GM19351 (cell line): ENCODE results near the gene TNRC18.
"Not testable (repeated sequence)": the region's sequence is repeated elsewhere in the genome, so short reads cannot be mapped to it uniquely, and the experiment has no call there.

Source experiments
- ATAC-seq: cut with Tn5 transposase; IDR thresholded peaks from one replicate; pipeline ENCODE4 v1.9.1; 2021; ENCODE audit warnings: mild to moderate bottlenecking, moderate library complexity; ENCODE audit not compliant: unreplicated experiment

The TNRC18 gene

DNA sequence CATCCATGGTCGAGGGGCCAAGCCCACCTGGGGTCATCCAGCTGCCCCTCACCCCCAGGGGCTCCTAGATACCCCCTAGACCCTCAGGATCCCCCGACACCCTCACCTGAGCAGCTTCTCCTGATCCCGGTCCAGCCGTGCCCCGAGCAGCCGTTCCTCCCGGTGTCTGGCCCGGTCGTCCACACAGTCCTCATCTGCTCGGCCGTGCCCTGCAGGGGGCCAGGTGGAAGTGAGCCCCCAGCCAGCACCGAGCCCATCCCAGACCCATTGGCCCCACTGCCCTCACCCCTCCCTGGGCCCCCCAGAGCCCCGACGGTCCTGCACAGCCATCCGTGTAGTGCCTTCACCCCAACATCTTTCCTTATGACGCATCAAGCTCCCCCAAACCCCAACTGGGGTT is 45.8 kb downstream of the TNRC18 start:
- ATAC-seq, result no peak

DNA sequence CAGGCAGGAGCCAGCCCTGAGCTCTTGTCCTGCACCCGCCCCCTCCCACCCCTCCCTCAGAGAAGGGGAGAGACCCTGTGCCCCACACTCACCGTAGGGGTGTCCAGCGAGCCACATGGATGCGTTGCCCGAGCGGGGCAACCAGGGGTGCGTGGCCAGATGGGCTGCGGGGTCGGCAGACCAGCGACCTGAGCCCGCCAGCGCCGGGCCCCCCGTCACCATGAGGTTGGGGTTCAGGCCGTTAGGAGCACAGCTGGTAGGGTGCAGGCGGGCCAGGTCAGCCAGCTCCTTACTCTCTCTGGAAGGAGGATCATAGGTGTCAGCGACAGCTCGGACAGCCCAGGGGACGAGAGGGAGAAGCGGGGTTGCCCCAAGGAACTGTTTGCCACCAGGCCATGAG is 46.4 kb downstream of the TNRC18 start:
- ATAC-seq, result no peak

DNA sequence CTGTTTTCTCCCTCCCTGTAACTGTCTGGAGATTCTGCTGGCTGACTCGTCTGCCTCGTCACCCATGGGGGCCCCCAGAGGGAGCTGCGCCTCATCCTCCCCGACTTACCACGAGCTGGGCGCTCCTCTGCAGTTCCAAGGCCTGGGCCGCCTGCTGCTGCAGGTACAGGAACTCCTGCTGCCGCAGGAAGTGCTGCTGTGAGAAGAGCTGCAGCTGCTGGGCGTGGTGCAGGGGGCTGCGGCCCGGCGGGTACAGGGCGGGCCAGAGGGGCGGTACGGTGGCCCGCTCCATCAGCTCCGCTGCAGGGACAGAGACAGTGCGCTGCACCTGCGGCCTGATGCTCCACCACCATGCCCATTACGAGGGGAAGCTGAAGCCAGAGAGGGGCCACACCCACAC is 47.7 kb downstream of the TNRC18 start:
- no peak for ATAC-seq

DNA sequence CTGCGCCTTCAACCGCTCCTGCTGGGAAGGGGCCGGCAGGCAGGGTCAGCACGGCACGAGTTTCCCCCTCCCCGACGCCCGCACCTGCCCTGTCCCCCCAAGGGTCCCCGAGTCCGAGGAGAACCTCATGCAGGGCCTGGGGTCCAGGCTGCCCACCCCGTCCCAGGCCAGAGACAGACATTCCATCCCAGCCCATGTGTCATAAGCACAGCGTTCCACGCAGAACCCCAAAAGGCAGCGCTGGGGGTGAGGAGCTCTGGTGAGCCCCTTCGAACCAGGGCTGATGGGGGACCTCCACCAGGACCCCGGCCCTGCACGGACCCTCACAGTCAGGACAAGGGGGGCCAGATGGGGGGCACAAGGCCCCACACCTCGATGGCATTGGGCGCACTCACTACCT is 49.2 kb downstream of the TNRC18 start:
- ATAC-seq, result no peak

DNA sequence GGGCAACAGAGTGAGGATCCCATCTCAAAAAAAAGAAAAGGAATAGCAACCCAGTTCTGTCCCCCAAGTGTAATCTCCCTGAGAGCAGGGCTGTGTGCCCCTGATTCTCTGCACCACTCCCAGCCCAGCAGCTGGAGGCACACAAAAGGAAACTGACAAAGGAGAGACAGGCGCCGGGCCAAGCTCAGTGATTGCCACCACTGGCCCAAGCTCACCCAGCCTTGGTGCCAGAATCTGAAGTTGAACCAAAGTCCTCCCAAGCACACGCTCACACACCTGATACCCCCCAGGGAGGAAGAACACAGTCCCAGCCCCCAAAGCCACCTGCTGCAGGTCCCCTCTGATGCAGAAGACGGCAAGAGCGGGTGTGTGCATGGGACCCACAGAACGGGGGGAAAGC is 50.3 kb downstream of the TNRC18 start:
- no peak for ATAC-seq

DNA sequence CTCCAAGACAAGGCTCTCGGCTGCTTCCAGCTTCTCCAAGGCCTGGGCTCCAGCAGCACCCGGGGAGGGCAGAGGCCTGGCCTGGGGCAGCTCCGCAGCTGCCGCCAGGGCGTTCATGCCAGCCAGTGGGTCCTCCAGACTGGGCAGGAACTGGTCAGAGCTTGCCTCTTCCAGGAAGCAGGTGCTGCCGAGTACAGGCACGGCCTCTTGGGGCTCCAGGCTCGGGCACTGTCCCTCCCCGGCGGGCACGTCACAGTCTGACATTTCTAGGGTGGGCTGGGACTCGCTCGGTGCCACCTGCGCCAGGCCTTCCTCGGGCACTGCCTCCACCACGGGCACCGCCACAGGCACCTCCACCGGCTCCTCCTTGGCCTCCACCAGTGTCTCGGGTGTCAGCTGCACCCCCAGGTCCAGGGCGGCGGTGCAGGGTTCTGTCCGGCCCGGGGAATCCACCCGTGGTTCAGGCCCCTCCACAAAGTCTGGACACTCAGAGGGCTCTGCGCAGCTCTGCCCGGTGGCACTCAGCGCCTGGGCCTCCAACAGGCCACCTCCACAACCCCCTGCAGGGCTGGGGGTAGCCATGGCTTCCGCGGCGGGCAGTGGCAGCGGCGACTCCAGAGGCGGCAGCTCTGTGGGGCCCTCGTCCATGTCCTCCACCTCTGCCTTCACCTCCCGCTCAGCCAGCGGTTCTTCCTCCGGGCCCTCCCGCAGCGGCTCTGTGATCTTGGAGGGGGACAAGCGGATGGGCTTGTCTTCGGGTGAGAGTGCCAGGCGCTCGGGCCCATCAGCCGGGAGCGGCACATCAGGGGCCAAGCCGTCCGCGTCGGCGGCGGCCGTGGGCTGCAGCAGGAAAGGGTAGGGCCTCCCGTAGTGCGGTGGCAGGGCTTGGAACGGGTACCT is 52.9 kb downstream of the TNRC18 start:
- ATAC-seq, result no peak

DNA sequence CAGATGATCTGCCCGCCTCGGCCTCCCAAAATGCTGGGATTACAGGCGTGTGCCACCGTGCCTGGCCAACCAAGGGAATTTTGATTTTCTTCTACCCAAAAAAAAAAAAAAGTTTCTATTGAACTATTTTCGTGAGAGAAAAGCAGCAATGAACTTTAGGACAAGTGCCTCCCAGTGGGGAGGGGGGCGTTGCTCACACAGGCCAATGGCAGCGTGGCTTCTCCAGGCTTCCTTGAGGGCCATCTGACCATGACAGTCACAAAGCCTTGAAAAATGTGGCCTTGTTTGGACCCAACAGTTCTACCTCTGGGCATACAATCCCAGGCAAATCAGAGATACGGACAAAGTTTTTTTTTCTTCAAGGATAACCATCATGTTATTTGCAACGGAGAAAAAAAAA is 56.0 kb downstream of the TNRC18 start:
- ATAC-seq, result no peak

DNA sequence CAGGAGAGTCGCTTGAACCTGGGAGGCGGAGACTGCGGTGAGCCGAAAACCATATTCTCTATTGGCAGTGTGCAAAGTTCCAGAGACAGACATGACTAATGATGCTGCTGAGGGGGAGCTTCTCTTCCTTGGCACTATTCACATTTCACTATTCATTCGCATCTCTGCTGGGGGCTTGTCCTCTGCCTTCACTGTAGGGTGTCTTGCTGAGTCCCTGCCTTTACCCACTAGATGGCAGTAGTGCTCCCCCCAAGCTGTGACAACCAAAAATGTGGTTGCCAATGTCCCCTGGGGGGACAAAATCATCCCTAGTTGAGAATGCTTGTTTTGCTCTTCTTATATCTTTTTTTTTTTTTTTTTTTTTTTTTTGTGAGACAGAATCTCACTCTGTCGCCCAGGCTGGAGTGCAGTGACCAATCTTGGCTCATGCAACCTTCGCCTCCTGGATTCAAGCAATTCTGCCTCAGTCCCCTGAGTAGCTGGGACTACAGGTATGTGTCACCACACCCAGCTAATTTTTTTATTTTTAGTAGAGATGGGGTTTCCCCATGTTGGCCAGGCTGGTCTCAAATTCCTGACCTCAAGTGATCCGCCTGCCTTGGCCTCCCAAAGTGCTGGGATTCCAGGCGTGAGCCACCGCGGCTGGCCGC is 57.5 kb downstream of the TNRC18 start:
- peak; percentile 78 for ATAC-seq

DNA sequence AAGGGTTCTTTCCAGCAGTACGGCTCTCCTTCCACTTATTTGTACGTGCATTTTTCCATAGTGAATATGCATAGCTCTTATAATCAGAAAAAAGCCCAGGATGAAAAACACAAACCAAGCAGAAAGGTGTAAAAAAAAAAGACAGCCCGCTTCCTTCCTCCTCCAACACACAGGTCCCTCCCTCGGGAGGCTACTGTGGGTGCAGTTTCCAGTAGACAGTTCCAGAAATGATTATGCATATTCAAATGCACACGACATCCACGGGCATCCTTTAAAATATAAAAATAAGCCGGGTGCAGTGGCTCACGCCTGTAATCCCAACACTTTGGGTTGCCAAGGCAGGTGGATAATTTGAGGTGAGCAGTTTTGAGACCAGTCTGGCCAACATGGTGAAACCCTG is 59.9 kb downstream of the TNRC18 start:
- peak; percentile 59 for ATAC-seq

DNA sequence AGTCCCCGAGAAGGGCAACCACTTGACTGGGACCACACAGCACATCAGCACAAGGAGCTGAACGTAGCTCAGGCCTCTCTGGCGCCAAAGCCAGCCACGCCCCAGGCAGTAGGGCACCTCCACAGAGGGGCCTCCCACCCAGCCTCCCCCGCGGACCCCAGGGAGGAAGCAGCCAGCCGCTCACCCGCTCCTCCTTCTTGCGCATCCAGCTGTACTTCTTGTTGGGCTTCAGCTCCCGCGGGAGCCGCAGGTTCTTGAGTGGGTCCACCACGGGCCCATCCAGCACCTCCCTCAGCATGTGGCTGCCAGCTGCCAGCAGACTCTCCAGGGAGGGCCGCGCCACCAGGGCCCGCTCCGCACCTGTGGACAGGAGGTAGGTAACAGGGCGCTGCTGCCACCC is 61.2 kb downstream of the TNRC18 start:
- no peak for ATAC-seq

DNA sequence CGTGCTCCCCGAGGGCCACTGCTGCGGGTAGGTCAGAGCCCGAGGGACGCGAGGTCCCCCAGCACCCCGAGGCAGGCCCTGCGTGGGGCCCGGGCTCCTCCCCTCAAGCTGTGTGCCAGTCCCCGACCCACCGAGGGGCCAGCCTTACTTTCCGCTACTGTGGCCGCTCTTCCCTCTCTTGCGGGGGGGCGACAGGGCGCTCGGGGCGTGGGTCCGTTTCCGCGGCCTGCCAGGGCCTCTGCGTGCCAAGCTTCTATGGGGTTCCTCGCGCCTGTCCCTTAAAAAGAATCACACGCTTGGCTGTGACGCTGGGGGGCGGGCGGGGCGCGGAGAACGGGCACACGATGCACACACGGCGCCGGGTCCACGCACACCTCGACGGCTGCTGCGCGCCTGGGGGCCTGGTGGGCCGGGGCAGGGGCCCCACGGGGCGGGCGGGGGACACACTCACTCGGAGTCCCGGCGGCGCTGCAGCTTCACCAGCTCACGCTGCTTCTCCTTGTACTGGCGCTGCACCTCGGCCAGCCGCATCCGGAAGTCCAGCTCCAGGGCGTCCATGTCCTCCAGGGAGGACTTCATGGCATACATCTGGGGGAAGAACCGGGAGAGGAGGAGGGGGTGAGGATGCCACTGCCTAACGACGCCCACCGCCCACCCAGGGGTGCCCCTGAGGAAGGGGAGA is 62.0 kb downstream of the TNRC18 start:
- ATAC-seq, result no peak

DNA sequence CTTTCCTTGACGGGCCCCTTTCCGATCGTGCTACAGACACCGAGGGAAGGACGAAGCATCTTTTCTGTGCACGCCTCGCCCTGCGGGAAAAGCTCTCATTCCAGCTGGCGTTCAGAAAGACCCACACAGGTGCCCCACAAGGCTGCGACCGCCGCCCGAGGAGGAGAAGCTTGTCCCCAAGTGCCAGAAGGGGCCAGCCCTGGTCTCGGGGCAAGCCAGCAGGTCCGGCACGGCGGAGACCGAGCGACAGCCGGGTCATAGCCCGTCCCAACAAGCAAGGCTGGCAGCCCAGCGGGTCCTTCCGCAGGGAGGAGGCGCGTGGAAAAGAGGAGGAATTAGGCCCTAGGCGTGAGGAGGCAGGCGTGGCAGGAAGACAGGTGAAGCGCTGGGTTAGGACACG is 62.7 kb downstream of the TNRC18 start:
- ATAC-seq, result no peak

DNA sequence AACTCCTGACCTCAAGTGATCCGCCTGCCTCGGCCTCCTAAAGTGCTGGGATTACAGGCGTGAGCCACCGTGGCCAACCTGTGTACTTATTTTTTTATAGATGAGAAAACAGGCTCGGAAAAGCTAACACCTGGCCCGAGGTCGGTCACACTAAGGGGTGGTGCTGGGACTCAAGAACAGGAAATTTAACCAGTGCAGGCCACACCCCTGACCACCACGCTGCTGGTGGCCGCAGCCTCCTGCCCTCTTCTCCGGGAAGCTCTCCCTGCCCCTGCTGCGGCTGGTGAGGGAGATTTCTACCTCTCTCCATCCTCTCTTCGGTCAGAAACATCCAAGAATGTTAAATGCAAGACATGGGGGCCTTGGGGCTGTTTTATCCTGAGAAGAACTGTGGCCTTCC is 63.2 kb downstream of the TNRC18 start:
- no peak for ATAC-seq

DNA sequence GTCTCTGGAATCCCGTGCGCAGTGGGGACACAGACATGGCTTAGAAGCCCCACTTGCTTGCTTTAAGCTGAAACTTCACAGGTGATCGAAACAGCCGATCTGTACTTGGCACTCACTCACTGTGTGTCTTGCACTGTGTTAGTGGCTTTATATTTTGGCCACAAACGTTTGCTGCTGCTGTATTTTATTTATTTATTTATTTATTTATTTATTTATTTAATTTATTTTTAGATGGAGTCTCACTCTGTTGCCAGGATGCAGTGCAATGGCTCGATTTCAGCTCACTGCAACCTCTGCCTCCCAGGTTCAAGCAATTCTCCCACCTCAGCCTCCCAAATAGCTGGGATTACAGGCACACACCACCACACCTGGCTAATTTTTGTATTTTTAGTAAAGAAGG is 63.6 kb downstream of the TNRC18 start:
- ATAC-seq, result not testable (repeated sequence)

DNA sequence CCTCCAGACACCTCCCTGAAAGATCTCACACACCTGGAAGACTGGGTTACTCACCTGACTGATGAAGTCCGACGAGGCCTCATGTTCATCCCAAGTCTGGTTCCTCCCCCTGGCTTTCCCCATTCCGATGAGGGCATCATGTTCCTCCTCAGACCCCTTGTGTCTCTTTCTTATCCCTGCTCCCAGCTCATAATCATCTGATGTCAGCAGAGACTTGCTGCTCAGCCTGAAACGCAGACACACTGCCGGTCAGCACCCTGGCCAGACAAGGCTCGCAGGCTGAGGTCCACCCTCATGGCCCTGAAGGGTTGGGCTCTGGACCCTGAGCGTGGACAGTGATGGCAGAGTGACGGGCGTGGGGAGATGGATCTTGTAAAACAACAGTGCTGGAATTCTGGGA is 64.3 kb downstream of the TNRC18 start:
- no peak for ATAC-seq

DNA sequence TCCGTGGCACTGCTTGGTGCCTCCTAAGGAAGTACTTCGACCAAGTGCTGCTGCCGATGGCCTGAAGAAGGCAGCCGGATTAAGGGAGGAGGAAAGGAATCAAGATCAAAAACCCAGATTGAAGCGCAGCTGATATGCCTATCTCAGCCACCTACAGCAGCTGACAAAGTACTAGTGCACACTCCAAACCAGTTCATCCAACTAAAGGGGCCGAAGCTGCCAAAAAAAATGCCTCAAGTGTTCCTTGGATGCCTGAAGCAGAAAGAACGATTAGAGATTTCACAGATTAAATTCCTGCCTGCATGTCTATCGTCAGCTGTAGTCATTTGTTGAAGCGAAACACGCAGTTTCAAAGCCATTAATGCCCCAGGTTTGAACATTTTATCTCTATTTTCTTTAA is 65.7 kb downstream of the TNRC18 start:
- ATAC-seq, result no peak

DNA sequence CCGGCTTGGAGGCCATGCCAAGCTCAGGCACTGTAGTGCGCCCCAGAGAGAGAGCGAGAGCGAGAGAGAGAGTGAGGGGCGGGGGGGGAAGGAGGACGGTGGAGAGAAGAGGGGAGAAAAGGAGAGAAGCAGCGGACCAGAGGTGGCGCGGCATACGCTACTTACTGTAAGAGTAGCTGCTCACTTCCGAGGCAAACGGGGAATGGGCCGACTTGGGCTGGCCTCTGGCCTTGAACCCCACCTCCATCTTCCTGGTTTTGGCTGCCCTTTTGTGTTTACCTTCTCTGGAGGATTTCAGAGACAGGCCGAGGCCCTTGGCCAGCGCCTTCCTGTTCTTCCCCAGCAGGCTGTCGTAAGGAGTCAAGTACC is 66.9 kb downstream of the TNRC18 start:
- no peak for ATAC-seq

DNA sequence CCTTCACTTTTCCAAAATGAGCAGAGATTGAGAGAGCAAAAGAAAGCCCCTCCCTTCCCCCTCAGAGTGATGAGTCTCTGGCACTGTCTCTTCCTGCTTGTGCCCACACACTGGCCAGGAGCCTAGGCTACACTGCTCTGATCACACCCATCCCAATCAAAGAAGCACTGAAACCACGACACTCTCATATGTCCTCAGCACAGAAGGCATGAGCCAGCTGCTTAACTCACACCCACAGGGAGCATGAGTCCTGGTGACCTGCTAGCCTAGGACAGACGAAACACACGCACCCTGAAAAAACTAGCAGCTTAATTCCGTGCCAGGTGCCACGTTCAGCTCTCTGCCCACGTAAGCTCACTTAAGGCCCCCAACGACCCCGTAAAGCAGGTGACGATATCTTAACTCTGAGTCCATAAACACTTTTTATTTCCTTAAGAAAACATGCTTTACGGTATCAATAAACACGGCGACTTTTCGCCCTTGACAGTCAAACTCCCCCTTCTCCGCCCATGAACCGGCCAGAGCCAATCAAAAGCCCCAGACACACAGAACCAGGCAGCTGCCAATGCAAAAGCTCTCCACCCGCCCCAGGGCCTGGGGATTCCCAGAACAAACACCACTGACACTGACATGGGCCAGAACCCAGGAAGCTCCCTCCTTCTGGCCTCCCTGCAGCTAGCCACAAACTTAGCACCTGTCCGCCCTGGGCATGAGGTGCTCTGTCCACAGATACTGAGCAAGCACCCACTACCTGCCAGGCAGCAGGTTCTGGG is 69.0 kb downstream of the TNRC18 start:
- no peak for ATAC-seq

DNA sequence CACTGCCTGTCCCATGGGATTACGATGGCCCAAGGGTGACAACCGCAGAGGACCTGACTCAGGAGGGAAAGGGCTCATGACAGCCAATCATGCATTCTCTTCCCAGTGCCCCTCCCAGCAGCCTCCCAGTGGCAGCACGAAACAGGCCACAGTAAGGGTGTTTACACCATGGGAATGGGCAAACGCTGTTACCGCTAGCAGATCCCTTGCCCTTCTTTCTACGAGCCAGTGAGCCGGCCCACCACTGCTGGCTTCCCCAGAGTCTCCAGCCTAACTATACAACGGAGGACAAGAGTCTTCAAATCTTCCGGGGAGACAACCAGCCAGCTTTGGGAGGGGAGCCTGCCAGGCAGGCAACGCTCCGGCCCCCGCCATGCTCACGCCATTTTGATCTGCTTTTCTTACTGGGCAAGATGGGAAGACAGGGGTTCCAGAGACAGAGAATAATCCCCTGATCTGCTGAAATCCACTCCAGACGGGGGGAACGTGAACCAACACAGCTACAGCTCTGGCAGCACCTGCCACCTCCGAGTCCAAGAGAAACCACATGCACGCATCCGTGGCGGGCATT is 71.1 kb downstream of the TNRC18 start:
- no peak for ATAC-seq

DNA sequence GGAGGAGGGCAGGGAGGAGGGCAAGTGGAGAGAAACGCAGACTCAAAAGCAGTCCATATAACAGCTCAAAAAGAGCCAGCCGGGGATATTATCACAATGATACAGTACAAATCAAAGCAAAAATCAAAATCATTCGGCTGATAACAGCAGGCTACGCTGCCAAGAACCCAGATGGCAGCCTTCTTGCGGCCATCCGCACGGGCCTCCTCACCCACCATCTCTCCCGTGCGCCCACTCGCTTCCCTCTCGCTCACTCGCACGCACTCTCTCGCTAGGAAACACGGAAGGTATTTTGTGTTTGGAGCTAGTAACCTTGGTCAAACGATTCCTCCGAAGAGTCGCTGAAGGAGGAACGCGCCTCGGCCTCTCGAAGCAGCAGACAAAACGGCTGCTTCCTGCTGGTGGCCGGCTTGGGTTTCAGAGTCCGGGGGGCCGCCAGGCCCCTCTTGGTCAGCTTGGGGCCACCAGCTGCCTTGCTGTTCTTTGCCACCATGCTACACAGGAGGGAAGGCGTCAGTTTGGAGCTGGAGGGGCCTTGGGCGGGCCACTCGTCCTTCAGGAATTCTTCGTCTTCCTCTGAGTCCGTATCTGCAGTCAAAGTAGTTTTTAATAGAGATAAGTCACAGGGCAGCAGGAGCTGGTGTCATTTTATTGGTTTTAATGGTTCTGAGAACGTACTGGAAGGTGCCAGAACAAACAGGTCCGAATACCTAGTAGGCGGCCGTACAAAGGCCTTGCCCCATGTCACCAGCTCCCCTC is 71.9 kb downstream of the TNRC18 start:
- no peak for ATAC-seq
